ENCODE results near the gene GDI2. TPM values are rescaled to one million over a fixed set of nuclear protein-coding genes. Genes with fewer than 3 reads are reported as not detected.

The GDI2 gene
- total RNA-seq, 1 experiment from 2014 or later = 200 TPM

DNA sequence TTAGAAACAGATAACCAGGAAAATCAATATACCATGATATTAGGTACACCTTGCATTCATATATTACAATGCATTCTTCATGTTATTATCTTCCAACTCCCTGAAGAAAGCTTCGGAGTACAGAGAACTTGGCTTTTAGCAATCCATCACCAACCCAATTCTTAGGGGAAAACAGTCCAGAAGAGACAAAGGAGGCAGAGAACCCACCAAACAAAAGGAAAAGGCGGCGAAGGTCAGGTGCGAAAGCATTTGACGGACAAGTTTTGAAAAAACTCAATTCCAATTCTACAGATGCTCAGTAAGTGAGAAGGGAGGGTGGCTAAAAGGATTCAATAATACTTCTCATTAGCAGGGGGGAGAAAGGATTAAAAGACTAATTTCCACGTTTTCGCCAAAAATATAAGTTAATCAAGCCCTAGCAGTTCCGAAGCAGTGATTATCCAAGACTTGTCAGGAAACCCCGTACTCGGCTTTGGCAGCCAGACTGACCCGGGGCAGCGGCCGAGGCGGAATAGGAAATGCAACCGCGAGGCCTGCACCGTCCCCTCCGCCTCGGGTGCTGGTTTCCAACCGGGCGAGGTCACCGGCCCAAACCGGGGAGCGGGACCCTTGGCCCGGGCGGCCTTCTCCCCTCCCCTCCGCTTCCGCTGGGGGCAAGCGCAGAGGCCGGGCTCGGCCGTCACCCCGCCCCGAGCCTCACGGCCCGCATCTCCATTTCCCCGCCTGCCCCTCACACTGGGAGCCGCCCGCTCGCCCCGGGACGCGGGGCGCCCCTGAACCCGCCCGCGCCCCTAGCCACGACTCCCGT lies 747 bp downstream of the GDI2 start:
- H3K9me3 Mint-ChIP-seq (ENCODE audit: unreplicated experiment) = no peaks in the 10 kb centered on the region
- H3K27ac Mint-ChIP-seq (ENCODE audit: low read depth, unreplicated experiment) = peak overlapping the region; percentile 30
- CTCF ChIA-PET = interaction anchor here (0.6 kb wide), 2 partner anchors 20 to 183 kb away, joined by 4 read pairs; no protein-coding TSS in a partner anchor
- TF ChIP-seq, protein P1, sequence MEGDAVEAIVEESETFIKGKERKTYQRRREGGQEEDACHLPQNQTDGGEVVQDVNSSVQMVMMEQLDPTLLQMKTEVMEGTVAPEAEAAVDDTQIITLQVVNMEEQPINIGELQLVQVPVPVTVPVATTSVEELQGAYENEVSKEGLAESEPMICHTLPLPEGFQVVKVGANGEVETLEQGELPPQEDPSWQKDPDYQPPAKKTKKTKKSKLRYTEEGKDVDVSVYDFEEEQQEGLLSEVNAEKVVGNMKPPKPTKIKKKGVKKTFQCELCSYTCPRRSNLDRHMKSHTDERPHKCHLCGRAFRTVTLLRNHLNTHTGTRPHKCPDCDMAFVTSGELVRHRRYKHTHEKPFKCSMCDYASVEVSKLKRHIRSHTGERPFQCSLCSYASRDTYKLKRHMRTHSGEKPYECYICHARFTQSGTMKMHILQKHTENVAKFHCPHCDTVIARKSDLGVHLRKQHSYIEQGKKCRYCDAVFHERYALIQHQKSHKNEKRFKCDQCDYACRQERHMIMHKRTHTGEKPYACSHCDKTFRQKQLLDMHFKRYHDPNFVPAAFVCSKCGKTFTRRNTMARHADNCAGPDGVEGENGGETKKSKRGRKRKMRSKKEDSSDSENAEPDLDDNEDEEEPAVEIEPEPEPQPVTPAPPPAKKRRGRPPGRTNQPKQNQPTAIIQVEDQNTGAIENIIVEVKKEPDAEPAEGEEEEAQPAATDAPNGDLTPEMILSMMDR (IDR thresholded peaks at IDR 0.05; ENCODE audit: unreplicated experiment) = no peak
- BruUV-seq (replicated peaks) = TSS peak; percentile 30
- intact Hi-C loops (cut with micrococcal nuclease) = loop anchor here (1.0 to 5.0 kb wide), 4 partner anchors 40 to 125 kb away; partner anchors contain the start of gene ANKRD16
- H3K36me3 Mint-ChIP-seq (ENCODE audit: insufficient read depth, unreplicated experiment) = peaks cover 11% of the 10 kb centered on the region
- peak overlapping the region; percentile 84 for H3K4me3 Mint-ChIP-seq (ENCODE audit: unreplicated experiment)
- peak; percentile 42 for DNase-seq (ENCODE audit: unreplicated experiment)
- peaks cover 31% of the 10 kb centered on the region for H3K4me1 Mint-ChIP-seq (ENCODE audit: insufficient read depth, unreplicated experiment)
- POLR2A ChIA-PET = interaction anchor here (0.7 to 6.9 kb wide), 21 partner anchors 8 to 366 kb away, joined by 3 to 118 read pairs (median 7); partner anchors contain the start of genes ANKRD16 and FBH1
- H3K27me3 Mint-ChIP-seq (ENCODE audit: insufficient read depth, unreplicated experiment) = no peaks in the 10 kb centered on the region

DNA sequence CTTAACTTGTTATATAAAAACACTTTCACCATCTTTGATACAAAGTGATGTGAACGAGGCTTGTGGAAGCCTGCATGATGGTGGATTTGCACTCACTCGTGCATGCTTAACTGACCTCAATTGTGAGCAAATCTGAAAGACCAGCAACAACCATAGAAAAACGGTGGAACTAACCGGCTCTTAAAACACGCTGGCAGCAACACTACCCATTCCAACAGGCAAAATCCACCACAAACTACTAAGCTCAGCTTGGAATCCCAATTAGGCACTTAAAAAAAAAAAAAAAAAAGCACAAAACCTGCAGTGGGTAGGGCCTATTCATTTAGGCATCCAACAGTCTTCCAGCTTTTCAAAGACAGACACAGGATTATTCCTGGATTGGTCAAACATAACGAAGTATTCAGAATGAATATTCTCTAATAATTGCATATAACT lies 1.8 kb downstream of the GDI2 start:
- no TSS peak for BruUV-seq (replicated peaks)
- ChIA-PET POLR2A (interaction anchor here (0.8 to 6.9 kb wide), 12 partner anchors 11 to 365 kb away, joined by 3 to 118 read pairs (median 4); partner anchors contain the start of genes ANKRD16 and FBH1), CTCF (interaction anchor here (0.6 to 0.9 kb wide), 6 partner anchors 8 to 379 kb away, joined by 3 to 5 read pairs (median 3); no protein-coding TSS in a partner anchor)
- TF ChIP-seq, protein P1 (IDR thresholded peaks at IDR 0.05; ENCODE audit: unreplicated experiment) = no peak
- H3K27ac Mint-ChIP-seq (ENCODE audit: low read depth, unreplicated experiment) = peak overlapping the region; percentile 30
- H3K36me3 Mint-ChIP-seq (ENCODE audit: insufficient read depth, unreplicated experiment) = peaks cover 11% of the 10 kb centered on the region
- intact Hi-C loops (cut with micrococcal nuclease) = loop anchor here (5.0 kb wide), 2 partner anchors 76 to 124 kb away; partner anchors contain the start of gene ANKRD16
- no peaks in the 10 kb centered on the region for H3K9me3 Mint-ChIP-seq (ENCODE audit: unreplicated experiment)
- H3K4me1 Mint-ChIP-seq (ENCODE audit: insufficient read depth, unreplicated experiment) = peaks cover 35% of the 10 kb centered on the region
- peak; percentile 52 for DNase-seq (ENCODE audit: unreplicated experiment)
- peak overlapping the region; percentile 84 for H3K4me3 Mint-ChIP-seq (ENCODE audit: unreplicated experiment)
- H3K27me3 Mint-ChIP-seq (ENCODE audit: insufficient read depth, unreplicated experiment) = no peaks in the 10 kb centered on the region

DNA sequence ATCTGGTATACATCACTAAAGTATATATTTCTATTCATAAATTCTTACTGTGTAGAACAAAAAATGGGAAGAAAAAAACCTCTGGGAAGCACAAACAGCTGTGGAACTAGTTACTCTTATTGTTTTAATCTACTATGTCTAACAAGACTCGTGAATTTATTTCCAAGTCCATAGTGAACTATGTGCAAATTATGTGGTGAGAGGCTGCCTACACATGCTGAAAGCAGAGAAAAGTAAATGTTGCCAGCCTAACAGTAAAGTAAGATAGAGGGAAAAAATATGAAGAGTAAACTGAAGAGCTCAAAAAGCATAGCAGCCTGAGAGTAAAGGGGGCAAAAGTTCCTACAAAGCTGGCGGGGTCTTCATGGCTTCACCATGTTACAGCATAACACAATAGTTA lies 3.0 kb downstream of the GDI2 start:
- Mint-ChIP-seq H3K27me3 (ENCODE audit: insufficient read depth, unreplicated experiment) (no peaks in the 10 kb centered on the region), H3K36me3 (ENCODE audit: insufficient read depth, unreplicated experiment) (peaks cover 20% of the 10 kb centered on the region), H3K4me3 (ENCODE audit: unreplicated experiment) (peak overlapping the region; percentile 84), H3K27ac (ENCODE audit: low read depth, unreplicated experiment) (peak overlapping the region; percentile 30), H3K9me3 (ENCODE audit: unreplicated experiment) (no peaks in the 10 kb centered on the region), H3K4me1 (ENCODE audit: insufficient read depth, unreplicated experiment) (peaks cover 35% of the 10 kb centered on the region)
- no peak for DNase-seq (ENCODE audit: unreplicated experiment)
- TF ChIP-seq, protein P1 (IDR thresholded peaks at IDR 0.05; ENCODE audit: unreplicated experiment) = no peak
- intact Hi-C loops (cut with micrococcal nuclease) = loop anchor here (5.0 kb wide), 2 partner anchors 77 to 123 kb away; partner anchors contain the start of gene ANKRD16
- ChIA-PET POLR2A (interaction anchor here (0.7 to 6.9 kb wide), 7 partner anchors 10 to 178 kb away, joined by 3 to 118 read pairs (median 10); partner anchors contain the start of genes ANKRD16 and FBH1), CTCF (interaction anchor here (0.9 to 1.1 kb wide), 4 partner anchors 64 to 996 kb away, joined by 3 read pairs; no protein-coding TSS in a partner anchor)
- BruUV-seq (replicated peaks) = no TSS peak
